T1000 (cell line): ENCODE measurements around the gene PHF21B.
"Not testable (repeated sequence)": the region's sequence is repeated elsewhere in the genome, so short reads cannot be mapped to it uniquely, and the experiment has no call there.

Source experiments
- DNase-seq: peaks from one replicate; lab custom pipeline; 2025; ENCODE audit warnings: mixed read lengths; lab: John Stamatoyannopoulos, UW

The PHF21B gene

DNA sequence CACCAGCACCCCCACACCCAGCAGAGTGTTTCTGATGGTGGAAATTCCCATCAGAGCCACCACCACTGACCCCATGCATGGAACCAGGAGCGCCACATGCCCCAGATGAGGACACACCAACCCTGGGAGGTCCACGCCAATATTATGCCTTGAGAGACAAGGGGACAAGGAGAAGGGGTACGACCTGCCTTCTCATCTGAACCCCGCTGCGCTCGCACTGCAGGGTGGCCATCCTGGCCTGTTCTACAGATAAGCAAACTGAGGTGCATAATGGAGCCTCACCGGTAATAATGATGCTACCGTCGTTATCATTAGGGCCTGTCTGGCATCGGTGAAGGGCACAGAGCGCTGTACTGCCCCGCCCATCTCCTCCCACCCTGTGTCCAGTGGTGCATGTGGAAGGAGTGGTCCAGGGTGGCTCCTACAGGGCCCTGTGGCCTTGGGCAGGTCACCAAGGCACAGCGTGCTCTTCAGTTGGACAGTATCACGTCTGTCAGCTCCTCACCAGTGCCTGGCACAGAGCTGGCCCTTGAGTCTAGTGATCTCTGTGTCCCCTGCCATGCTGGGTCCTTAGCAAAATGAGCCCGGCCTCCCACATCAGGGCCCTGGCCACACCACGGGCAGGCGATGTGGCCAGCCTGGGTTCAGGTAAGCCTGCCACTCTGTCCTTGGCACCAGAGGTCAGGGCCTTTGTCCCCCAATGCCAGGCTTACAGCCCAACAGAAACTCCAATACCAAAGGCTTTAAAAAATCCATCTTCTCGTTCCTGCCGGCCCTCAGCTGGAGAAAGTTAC is 92.2 kb downstream of the PHF21B start:
- DNase-seq: no peak

GRCh38 chr22:44916281-44917231 is 93.2 kb downstream of the PHF21B start:
- no peak for DNase-seq

DNA sequence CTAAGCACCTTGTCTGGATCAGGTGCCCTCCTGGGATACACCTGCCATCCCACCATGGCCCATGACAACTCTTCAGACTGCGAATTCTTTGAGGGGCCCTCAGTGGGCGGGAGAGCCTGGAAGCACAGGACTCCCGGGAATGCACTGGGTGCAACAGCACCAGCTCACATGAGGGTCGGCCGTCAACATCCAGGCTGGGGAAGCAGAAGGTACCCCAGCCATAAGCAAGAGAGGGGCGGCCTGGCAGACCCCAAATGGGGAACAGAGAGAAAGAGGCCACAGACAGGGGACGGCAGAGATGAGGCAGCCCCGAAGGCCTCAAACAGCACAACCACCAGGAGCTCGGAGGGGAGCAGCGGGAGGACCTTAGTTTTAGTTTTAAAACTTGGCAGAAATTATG is 94.4 kb downstream of the PHF21B start:
- DNase-seq: no peak

DNA sequence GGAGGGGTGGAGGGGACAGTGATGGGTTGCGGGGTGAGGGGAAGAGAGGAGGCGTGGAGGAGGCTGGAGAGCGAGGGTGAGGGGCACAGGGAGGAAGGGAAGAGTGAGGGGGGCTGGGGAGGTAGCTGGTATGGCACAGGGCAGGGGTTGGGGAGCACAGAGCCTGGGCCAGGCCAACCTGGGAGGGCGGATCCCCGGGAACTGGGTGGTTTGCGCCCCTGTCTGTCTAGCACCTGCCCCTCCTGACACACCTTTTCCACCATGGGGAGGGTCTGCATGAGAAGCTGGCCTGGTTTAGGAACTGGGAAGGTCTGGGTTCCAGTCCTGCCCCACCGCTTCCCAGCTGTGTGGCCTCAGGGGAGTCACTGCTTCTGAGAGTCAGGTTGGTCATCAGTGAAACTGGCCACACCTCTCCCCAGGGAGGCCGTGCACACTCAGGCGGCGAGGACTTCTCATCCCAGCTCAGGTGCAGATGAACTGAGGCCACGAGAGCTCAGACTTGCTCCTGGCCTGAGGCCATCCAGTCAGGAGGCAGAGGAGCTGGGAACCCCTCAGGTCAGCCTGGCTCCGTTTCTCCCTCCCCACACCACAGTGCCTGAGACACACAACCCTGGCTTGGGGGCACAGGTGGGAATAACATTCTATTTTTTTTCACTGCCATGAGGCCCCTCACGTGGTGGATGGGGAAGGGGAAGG is 95.6 kb downstream of the PHF21B start:
- DNase-seq: no peak

- no peak for DNase-seq
Observed at GRCh38 chr22:44913198-44913983, 96.4 kb downstream of the PHF21B start.

DNA sequence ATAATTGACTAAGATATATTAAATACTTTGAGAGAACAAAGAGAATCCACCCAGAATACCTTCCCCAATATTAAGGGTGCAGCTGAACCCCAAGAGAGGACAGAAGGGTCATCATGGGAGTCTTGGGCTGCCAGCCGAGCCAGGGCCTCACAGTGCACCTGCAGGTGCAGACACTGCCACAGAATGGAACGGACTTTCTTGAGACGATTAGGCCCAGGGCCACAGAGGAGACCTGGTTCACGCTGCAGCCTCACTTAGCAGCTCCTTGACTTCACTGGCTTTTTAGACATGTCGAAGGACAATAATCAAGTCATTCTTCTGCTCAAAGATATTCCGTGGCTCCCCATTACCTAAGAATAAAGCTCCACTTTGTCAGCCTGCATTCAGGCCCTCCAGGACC is 100.6 kb downstream of the PHF21B start:
- DNase-seq: no peak

- no peak for DNase-seq
Observed at GRCh38 chr22:44907765-44908737, 101.8 kb downstream of the PHF21B start.

GRCh38 chr22:44906999-44907644 is 102.7 kb downstream of the PHF21B start:
- no peak for DNase-seq

- no peak for DNase-seq
Observed at GRCh38 chr22:44906248-44906936, 103.4 kb downstream of the PHF21B start.

DNA sequence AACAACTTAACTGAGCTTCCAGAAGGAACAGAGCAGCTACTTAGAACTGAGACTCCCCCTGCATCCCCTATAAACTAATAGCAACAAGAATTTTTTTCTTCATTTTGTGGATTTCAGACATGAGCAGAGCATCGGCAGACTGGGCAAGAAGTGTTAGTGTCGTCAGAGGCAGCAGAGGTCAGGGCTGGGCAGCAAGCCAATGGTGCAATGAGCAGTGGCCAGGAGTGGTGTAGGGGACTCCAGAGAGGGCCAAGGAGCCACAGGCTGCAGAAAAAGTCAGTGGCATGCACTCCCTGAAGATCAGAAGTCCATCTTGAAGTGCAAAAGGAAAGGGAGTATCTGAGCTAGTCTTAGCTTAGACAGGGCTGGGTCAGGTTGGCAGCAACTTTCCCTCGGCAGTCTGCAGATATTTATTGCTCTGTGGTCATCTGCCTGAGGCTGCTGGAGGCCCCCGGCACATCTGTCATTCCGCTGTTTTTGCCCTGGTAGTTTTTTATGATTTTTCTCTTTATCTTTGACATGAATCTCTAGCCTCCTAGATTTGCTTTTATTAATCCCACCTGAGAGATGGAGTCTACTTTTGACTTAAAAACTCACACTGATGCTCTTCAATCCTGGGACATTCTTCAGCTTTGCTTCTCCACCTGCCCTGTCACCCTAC is 105.2 kb downstream of the PHF21B start:
- DNase-seq: not testable (repeated sequence)

DNA sequence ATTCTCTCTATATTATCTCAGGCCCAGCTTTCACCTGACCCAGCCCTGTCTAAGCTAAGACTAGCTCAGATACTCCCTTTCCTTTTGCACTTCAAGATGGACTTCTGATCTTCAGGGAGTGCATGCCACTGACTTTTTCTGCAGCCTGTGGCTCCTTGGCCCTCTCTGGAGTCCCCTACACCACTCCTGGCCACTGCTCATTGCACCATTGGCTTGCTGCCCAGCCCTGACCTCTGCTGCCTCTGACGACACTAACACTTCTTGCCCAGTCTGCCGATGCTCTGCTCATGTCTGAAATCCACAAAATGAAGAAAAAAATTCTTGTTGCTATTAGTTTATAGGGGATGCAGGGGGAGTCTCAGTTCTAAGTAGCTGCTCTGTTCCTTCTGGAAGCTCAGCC is 106.6 kb downstream of the PHF21B start:
- DNase-seq: not testable (repeated sequence)

GRCh38 chr22:44901301-44901700 is 108.5 kb downstream of the PHF21B start:
- DNase-seq: no peak

DNA sequence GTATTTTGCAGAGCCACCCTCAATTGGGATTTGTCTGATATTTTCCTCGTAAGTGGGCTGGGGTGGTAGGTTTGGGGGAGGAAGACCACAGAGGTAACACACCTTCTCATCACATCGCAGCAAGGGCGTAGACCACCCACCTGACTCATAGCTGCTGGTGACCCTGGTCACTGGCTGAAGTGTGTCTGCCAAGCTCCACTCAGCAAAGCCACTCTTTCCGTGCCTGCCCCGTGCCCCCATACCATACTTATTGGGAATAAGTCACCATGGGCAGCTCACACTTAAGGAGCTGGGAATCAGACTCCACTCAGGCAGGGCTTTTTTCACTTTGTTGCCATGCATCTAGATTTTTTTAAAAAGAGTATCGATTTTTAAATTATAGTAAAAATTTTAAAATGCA is 111.6 kb downstream of the PHF21B start:
- DNase-seq: no peak

DNA sequence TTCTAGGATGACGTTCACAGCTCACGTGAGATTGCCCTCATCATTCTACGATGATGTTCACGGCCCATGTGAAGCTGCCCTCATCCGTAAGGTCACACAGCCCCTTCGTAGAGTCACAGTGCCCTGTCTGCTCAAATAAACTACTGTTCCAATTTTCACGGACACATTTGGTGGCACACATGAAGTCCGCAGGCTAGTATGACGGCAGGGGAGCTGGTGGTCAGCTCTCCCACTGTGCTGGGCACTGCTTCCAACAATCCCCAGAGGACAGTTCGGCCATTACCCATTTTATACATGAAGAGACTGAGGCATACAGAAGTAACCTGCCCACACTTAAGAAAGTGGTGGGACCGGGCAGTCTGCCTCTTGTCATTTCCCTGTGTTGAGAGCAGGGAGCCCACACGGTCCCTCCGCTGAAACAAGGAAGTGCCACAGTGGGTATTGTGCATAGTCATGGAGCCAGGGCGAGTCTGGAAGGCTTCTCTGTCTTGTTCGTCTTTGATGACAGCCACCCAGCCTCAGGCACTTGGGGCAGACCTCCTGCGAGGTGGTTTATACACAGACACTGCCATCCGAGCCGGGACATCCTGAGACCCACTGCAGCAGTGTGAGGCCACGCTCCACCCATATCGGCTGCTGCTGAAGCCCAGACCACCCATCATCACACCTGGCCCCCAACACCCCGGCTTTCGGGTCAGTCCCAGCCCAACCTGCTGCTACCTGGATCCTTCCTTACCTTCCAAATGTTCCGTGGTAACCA is 114.3 kb downstream of the PHF21B start:
- DNase-seq: no peak

- DNase-seq: no peak
Observed at GRCh38 chr22:44894782-44895181, 115.0 kb downstream of the PHF21B start.

DNA sequence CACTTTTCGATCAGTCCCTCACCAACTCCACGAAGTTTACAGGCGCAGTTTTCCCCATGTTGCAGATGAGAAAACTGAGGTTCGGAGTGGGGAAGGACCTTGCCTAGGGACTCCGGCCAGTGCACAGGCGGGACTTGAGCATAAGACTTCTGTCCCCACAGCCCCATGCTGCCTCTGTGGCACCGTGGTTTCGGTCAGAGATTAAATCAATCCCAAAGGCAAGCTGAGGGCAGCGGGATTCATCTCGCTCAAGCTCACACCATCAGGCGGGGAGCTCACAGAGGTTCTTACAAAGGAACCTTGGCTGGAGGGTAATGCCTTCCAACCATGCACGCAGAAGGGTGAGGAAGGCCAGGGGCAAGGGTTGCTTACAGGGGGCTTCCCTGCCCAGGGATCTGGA is 115.5 kb downstream of the PHF21B start:
- DNase-seq: no peak

DNA sequence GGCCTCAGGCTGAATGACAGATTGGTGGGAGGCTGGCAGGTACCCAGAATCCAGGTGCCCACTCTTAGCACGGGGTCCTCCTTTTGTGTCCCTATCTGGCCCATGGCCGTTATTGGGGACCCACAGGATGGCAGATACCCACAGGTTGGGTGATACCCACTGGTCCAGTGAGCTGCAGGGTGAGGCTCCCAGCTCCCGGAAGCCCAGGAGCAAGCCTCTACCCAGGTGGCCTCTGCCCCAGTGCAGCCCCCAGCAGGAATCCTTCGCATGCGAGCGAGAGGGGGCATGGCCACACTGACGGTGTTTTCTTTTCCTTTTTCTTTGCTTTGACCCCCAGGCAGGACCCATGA is 116.1 kb downstream of the PHF21B start:
- DNase-seq: no peak
